ENCODE measurements around the gene THOP1.

THOP1 gene

GRCh38 chr19:2770055-2771013 is 15.0 kb upstream of the THOP1 start:
- H3K27me3 ChIP-seq (ENCODE audit: control insufficient read depth in 1 of 2, insufficient read depth in 2 of 2, low read length in 2 of 2): no peaks in the 10 kb centered on the region
- H3K36me3 ChIP-seq (ENCODE audit: control insufficient read depth in 1 of 2, insufficient read depth in 2 of 2, low read length in 2 of 2): peaks cover 3 to 38% of the 10 kb centered on the region in 2 donors
- H3K9me3 ChIP-seq (ENCODE audit: control insufficient read depth in 1 of 2, low read length in 2 of 2): no peaks in the 10 kb centered on the region
- H3K4me1 ChIP-seq (ENCODE audit: control insufficient read depth in 1 of 2, insufficient read depth in 2 of 2, low read length in 2 of 2): peaks cover 6 to 16% of the 10 kb centered on the region in 2 donors
- H3K9ac ChIP-seq (ENCODE audit: low read depth in 1 of 2, low read length in 2 of 2): no peak overlapping the region
- no peak overlapping the region for H3K4me3 ChIP-seq (ENCODE audit: low read depth in 1 of 2, low read length in 2 of 2)
- peak overlapping the region; percentile 30 for H3K27ac ChIP-seq (ENCODE audit: low read depth, low read length)

DNA sequence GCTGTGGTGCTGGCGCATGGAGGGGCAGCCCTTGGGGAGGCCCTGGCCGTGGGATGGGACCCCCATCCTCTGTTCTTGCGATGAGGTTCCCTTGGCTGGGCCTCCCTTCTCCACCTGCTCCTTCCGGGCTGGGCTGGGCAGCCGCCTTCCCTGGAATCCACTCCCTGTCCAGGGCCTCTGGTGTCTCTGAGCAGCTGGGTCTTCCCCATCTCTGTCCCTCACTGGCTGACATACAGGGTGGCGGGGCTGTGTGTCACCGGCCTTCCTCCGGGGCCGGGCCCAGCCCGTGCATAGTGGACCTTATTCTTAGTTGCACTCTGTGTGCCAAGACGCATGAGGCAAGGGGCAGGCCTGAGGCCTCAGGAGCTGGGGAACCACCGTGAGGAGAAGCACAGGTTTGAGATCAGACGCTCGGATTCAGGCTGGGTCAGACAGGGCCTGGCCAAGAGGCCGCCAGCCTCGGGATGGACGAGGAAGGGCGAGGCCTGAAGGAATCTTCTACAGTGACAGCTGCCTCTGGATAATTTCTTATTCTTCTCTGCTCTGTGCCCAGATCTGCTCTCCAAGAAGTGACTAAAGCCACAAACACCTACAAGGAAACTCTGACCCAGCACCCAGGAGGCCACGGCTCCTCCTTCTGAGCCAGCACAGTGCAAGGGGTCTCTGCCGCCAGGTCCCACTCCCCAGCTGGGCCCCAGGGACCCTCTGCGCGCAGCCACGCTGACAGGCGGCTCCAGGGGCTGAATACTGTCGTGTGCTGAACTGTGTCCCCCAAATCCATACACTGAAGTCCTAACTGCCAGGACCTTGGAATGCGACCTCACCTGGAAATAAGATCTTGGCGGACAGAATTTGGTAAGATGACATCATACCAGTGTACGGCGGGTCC is 13.3 kb upstream of the THOP1 start:
- H3K36me3 ChIP-seq (ENCODE audit: control insufficient read depth in 1 of 2, insufficient read depth in 2 of 2, low read length in 2 of 2): peaks cover 0 to 23% of the 10 kb centered on the region in 2 donors
- no peaks in the 10 kb centered on the region for H3K9me3 ChIP-seq (ENCODE audit: control insufficient read depth in 1 of 2, low read length in 2 of 2)
- H3K4me3 ChIP-seq (ENCODE audit: low read depth in 1 of 2, low read length in 2 of 2): no peak overlapping the region
- no peaks in the 10 kb centered on the region for H3K27me3 ChIP-seq (ENCODE audit: control insufficient read depth in 1 of 2, insufficient read depth in 2 of 2, low read length in 2 of 2)
- H3K4me1 ChIP-seq (ENCODE audit: control insufficient read depth in 1 of 2, insufficient read depth in 2 of 2, low read length in 2 of 2): peaks cover 18 to 24% of the 10 kb centered on the region in 2 donors
- H3K27ac ChIP-seq (ENCODE audit: low read depth, low read length): no peak overlapping the region
- no peak overlapping the region for H3K9ac ChIP-seq (ENCODE audit: low read depth in 1 of 2, low read length in 2 of 2)

DNA sequence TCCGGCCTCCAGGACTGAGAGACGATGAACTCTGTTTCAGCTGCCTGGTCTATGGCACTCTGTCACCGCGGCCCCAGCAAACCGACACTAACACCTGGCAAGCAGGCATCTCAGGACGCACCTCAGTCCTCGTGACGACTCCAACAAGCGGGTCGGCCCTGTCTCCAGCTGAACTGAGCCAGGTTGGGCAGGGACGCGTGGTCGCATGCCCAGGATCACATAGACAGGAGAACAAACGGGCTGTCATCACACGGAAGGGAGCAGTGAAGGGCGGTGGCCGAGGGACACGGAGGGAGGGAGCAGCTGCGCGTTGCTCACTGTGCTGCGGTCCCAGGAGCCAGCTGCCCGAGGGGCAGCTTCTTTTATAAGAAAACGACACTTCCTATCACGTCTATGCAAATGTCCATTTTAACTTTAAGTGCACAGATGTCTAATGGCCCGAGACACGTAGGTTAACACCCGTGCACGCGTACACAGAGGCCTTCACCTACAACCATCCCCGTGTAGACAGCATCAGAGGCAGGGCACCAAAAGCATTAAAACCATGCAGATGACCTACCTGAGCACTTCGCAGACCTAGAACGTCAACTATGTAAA is 11.1 kb upstream of the THOP1 start:
- Histone ChIP-seq H3K4me1 (ENCODE audit: control insufficient read depth in 1 of 2, insufficient read depth in 2 of 2, low read length in 2 of 2) (peaks cover 18 to 24% of the 10 kb centered on the region in 2 donors), H3K36me3 (ENCODE audit: control insufficient read depth in 1 of 2, insufficient read depth in 2 of 2, low read length in 2 of 2) (peaks cover 0 to 15% of the 10 kb centered on the region in 2 donors), H3K27ac (ENCODE audit: low read depth, low read length) (no peak overlapping the region), H3K4me3 (ENCODE audit: low read depth in 1 of 2, low read length in 2 of 2) (no peak overlapping the region), H3K9me3 (ENCODE audit: control insufficient read depth in 1 of 2, low read length in 2 of 2) (no peaks in the 10 kb centered on the region), H3K9ac (ENCODE audit: low read depth in 1 of 2, low read length in 2 of 2) (no peak overlapping the region), H3K27me3 (ENCODE audit: control insufficient read depth in 1 of 2, insufficient read depth in 2 of 2, low read length in 2 of 2) (no peaks in the 10 kb centered on the region)

DNA sequence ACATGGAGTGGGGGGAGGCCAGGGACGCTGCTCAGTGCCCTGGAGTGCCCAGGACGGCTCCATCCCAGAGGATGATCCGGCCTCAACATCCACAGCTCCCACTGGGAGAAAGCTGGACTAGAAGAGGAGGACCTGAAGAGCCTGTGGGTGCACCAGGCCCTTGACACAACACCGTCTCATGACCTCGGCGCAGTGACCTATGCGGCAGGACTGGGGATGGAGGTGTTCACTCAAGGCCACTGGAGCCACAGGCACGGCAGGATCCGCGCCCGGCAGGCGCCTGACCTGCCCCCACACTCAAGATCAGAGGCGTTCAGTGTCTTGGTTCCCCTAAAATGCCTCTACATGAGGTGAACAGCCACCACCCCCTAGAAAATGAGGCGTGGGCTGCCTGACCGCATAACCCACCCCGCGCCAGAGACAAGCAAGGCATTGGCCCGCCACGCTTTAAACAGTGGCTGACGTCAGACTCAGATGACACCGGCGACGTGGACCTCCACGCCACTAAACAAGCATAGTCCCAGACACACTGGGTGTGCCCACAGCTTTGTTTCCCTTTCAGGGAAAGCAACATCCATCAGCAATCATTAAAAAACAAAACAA is 10.2 kb upstream of the THOP1 start:
- Histone ChIP-seq H3K27ac (ENCODE audit: low read depth, low read length) (peak overlapping the region; percentile 90), H3K36me3 (ENCODE audit: control insufficient read depth in 1 of 2, insufficient read depth in 2 of 2, low read length in 2 of 2) (peaks cover 0 to 17% of the 10 kb centered on the region in 2 donors), H3K9ac (ENCODE audit: low read depth in 1 of 2, low read length in 2 of 2) (peak overlapping the region; percentile 72 to 74), H3K4me3 (ENCODE audit: low read depth in 1 of 2, low read length in 2 of 2) (peak overlapping the region; percentile 51 to 57), H3K27me3 (ENCODE audit: control insufficient read depth in 1 of 2, insufficient read depth in 2 of 2, low read length in 2 of 2) (no peaks in the 10 kb centered on the region), H3K4me1 (ENCODE audit: control insufficient read depth in 1 of 2, insufficient read depth in 2 of 2, low read length in 2 of 2) (peaks cover 18 to 24% of the 10 kb centered on the region in 2 donors), H3K9me3 (ENCODE audit: control insufficient read depth in 1 of 2, low read length in 2 of 2) (no peaks in the 10 kb centered on the region)

GRCh38 chr19:2775556-2776430 is 9.5 kb upstream of the THOP1 start:
- H3K27me3 ChIP-seq (ENCODE audit: control insufficient read depth in 1 of 2, insufficient read depth in 2 of 2, low read length in 2 of 2): no peaks in the 10 kb centered on the region
- H3K4me1 ChIP-seq (ENCODE audit: control insufficient read depth in 1 of 2, insufficient read depth in 2 of 2, low read length in 2 of 2): peaks cover 18 to 24% of the 10 kb centered on the region in 2 donors
- H3K9ac ChIP-seq (ENCODE audit: low read depth in 1 of 2, low read length in 2 of 2): peak overlapping the region; percentile 72 to 74
- H3K4me3 ChIP-seq (ENCODE audit: low read depth in 1 of 2, low read length in 2 of 2): peak overlapping the region; percentile 51 to 57
- H3K36me3 ChIP-seq (ENCODE audit: control insufficient read depth in 1 of 2, insufficient read depth in 2 of 2, low read length in 2 of 2): peaks cover 0 to 15% of the 10 kb centered on the region in 2 donors
- H3K27ac ChIP-seq (ENCODE audit: low read depth, low read length): peak overlapping the region; percentile 90
- no peaks in the 10 kb centered on the region for H3K9me3 ChIP-seq (ENCODE audit: control insufficient read depth in 1 of 2, low read length in 2 of 2)

- Histone ChIP-seq H3K4me1 (ENCODE audit: control insufficient read depth in 1 of 2, insufficient read depth in 2 of 2, low read length in 2 of 2) (peaks cover 33 to 43% of the 10 kb centered on the region in 2 donors), H3K4me3 (ENCODE audit: low read depth in 1 of 2, low read length in 2 of 2) (no peak overlapping the region), H3K36me3 (ENCODE audit: control insufficient read depth in 1 of 2, insufficient read depth in 2 of 2, low read length in 2 of 2) (peaks cover 0 to 15% of the 10 kb centered on the region in 2 donors), H3K27me3 (ENCODE audit: control insufficient read depth in 1 of 2, insufficient read depth in 2 of 2, low read length in 2 of 2) (no peaks in the 10 kb centered on the region), H3K9ac (ENCODE audit: low read depth in 1 of 2, low read length in 2 of 2) (no peak overlapping the region), H3K9me3 (ENCODE audit: control insufficient read depth in 1 of 2, low read length in 2 of 2) (no peaks in the 10 kb centered on the region), H3K27ac (ENCODE audit: low read depth, low read length) (no peak overlapping the region)
Measured at GRCh38 chr19:2777952-2778683, 7.2 kb upstream of the THOP1 start.

DNA sequence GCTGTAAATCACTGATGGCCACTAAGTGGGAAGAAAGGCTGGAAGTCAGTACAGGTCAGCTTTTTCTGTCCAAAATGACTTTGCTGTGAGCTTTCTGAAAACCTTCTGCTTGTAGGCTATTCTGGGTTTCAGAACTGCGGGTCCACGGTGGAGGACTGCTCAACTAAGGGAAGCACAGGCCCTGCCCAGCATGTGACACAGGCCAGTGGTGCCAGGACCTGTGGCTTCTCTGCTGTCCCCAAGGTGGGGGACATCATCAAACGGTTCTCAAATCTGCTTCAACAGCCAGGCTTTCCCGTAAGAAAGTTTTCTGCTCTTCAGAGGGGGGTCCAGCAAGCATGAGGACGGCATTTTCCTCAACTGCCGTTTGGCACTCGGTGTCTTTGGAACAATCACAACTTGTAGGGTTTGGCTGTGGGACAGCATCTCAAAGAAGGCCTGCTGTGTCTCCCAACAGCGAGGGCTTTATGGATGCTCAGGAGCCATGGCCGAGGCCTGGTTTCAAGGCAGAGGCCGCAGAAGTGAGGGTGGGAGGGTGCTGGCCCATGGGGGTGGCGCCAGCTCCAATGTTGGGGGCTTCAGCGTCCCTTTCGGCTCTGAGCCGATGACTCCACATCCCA is 6.1 kb upstream of the THOP1 start:
- H3K9ac ChIP-seq (ENCODE audit: low read depth in 1 of 2, low read length in 2 of 2): no peak overlapping the region
- H3K9me3 ChIP-seq (ENCODE audit: control insufficient read depth in 1 of 2, low read length in 2 of 2): no peaks in the 10 kb centered on the region
- no peaks in the 10 kb centered on the region for H3K27me3 ChIP-seq (ENCODE audit: control insufficient read depth in 1 of 2, insufficient read depth in 2 of 2, low read length in 2 of 2)
- H3K4me1 ChIP-seq (ENCODE audit: control insufficient read depth in 1 of 2, insufficient read depth in 2 of 2, low read length in 2 of 2): peaks cover 42 to 50% of the 10 kb centered on the region in 2 donors
- peaks cover 0 to 15% of the 10 kb centered on the region in 2 donors for H3K36me3 ChIP-seq (ENCODE audit: control insufficient read depth in 1 of 2, insufficient read depth in 2 of 2, low read length in 2 of 2)
- H3K27ac ChIP-seq (ENCODE audit: low read depth, low read length): no peak overlapping the region
- H3K4me3 ChIP-seq (ENCODE audit: low read depth in 1 of 2, low read length in 2 of 2): no peak overlapping the region

GRCh38 chr19:2780284-2780683 is 5.0 kb upstream of the THOP1 start:
- H3K36me3 ChIP-seq (ENCODE audit: control insufficient read depth in 1 of 2, insufficient read depth in 2 of 2, low read length in 2 of 2): peaks cover 0 to 12% of the 10 kb centered on the region in 2 donors
- no peaks in the 10 kb centered on the region for H3K9me3 ChIP-seq (ENCODE audit: control insufficient read depth in 1 of 2, low read length in 2 of 2)
- H3K4me3 ChIP-seq (ENCODE audit: low read depth in 1 of 2, low read length in 2 of 2): no peak overlapping the region
- no peaks in the 10 kb centered on the region for H3K27me3 ChIP-seq (ENCODE audit: control insufficient read depth in 1 of 2, insufficient read depth in 2 of 2, low read length in 2 of 2)
- H3K4me1 ChIP-seq (ENCODE audit: control insufficient read depth in 1 of 2, insufficient read depth in 2 of 2, low read length in 2 of 2): peaks cover 36 to 45% of the 10 kb centered on the region in 2 donors
- H3K9ac ChIP-seq (ENCODE audit: low read depth in 1 of 2, low read length in 2 of 2): no peak overlapping the region
- H3K27ac ChIP-seq (ENCODE audit: low read depth, low read length): no peak overlapping the region
